ENCODE measurements around the gene SDF4.

The SDF4 gene

DNA sequence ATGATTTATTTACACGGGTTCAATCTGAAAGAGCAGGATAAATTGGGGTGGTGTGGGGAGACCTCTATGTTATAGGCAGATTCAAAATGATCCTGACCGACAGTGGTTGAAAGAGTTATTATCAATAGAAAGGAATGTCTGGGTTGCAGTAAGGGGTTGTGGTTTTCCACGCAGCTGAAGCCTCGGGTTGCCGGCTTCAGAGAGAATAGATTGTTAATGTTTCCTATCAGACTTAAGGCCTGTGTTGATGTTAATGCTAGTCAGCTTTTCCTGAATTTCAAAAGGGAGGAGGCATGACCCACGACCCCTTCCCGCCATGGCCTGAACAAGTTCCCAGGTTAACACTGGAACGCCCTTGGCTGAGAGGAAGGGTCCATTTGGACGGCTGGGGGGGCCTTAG is 44.0 kb upstream of the SDF4 start:
- Histone ChIP-seq H3K27ac (ENCODE audit: poor library complexity, severe bottlenecking) (no peak overlapping the region), H3K4me1 (ENCODE audit: insufficient read depth, poor library complexity, severe bottlenecking) (peaks cover 8% of the 10 kb centered on the region), H3K4me3 (ENCODE audit: severe bottlenecking) (no peak overlapping the region), H3K27me3 (ENCODE audit: insufficient read depth, poor library complexity, severe bottlenecking) (no peaks in the 10 kb centered on the region), H3K9me3 (ENCODE audit: severe bottlenecking) (no peaks in the 10 kb centered on the region), H3K36me3 (ENCODE audit: low read depth) (peaks cover 9% of the 10 kb centered on the region)
- ATAC-seq (ENCODE audit: low read depth), result no peak
- TF ChIP-seq, protein P1, sequence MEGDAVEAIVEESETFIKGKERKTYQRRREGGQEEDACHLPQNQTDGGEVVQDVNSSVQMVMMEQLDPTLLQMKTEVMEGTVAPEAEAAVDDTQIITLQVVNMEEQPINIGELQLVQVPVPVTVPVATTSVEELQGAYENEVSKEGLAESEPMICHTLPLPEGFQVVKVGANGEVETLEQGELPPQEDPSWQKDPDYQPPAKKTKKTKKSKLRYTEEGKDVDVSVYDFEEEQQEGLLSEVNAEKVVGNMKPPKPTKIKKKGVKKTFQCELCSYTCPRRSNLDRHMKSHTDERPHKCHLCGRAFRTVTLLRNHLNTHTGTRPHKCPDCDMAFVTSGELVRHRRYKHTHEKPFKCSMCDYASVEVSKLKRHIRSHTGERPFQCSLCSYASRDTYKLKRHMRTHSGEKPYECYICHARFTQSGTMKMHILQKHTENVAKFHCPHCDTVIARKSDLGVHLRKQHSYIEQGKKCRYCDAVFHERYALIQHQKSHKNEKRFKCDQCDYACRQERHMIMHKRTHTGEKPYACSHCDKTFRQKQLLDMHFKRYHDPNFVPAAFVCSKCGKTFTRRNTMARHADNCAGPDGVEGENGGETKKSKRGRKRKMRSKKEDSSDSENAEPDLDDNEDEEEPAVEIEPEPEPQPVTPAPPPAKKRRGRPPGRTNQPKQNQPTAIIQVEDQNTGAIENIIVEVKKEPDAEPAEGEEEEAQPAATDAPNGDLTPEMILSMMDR (IDR thresholded peaks at IDR 0.05; ENCODE audit: poor library complexity, severe bottlenecking), result no peak
- DNase-seq (ENCODE audit: low spot score), result no peak

DNA sequence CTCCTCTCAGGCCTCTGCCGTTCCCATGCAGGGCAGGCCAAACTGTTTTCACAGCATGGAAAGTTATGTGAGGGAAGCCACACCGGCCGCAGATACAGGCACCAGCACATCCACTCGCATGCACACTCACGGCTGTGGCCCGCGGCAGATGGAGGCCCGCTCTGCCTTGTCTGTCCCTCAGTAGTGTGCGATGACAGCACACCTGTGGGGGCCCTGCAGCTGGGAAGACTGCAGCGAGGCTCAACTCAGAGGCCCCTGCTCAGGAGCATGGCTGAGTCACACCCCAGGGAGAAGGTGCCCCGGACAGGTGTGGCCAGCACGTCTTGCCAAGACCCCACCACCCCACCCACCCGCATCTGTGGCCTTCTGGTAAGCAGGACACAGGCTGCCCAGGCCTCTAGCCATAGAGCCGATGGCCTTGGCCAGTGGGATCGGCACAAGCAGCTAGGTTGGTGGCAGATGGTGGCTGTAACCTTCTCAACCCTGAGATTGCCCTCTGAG is 43.2 kb upstream of the SDF4 start:
- TF ChIP-seq, protein P1 (IDR thresholded peaks at IDR 0.05; ENCODE audit: poor library complexity, severe bottlenecking), result no peak
- ATAC-seq (ENCODE audit: low read depth) (no peak), DNase-seq (ENCODE audit: low spot score) (peak; percentile 53)
- peaks cover 11% of the 10 kb centered on the region for H3K36me3 ChIP-seq (ENCODE audit: low read depth)
- no peaks in the 10 kb centered on the region for H3K27me3 ChIP-seq (ENCODE audit: insufficient read depth, poor library complexity, severe bottlenecking)
- H3K9me3 ChIP-seq (ENCODE audit: severe bottlenecking), result no peaks in the 10 kb centered on the region
- H3K4me1 ChIP-seq (ENCODE audit: insufficient read depth, poor library complexity, severe bottlenecking), result peaks cover 8% of the 10 kb centered on the region
- no peak overlapping the region for H3K4me3 ChIP-seq (ENCODE audit: severe bottlenecking)
- H3K27ac ChIP-seq (ENCODE audit: poor library complexity, severe bottlenecking), result no peak overlapping the region

DNA sequence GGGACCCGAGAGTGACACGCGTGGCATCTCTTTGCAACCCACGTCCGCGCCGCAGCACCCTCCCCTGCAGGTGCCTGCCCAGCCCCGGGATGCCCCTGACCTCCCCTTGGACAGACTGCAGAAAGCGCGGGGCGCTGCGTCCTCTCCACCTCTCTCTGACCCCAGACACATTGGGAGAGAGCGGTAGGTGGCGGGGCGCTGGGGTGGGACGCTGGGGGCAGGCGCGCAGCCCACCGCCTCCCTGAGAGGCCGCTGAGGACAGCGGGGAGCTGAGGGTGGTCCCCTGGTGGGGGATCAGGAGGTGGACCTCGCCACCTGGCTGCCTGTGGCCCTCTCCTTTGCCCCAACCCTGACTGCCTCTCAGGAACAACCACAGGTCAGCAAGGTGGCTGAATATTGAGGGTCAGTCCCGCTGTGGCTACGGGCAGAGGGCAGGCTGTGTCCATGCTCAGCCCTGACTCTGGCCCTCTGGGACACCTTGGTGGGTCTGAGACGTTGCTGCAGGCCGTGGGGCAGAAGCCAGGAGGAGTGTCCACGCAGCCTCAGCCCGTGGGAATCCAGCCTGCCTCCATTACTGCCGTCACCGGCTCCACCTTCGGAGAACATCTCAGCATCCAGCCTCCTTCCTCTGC is 42.6 kb upstream of the SDF4 start:
- H3K4me3 ChIP-seq (ENCODE audit: severe bottlenecking), result peak overlapping the region; percentile 95

DNA sequence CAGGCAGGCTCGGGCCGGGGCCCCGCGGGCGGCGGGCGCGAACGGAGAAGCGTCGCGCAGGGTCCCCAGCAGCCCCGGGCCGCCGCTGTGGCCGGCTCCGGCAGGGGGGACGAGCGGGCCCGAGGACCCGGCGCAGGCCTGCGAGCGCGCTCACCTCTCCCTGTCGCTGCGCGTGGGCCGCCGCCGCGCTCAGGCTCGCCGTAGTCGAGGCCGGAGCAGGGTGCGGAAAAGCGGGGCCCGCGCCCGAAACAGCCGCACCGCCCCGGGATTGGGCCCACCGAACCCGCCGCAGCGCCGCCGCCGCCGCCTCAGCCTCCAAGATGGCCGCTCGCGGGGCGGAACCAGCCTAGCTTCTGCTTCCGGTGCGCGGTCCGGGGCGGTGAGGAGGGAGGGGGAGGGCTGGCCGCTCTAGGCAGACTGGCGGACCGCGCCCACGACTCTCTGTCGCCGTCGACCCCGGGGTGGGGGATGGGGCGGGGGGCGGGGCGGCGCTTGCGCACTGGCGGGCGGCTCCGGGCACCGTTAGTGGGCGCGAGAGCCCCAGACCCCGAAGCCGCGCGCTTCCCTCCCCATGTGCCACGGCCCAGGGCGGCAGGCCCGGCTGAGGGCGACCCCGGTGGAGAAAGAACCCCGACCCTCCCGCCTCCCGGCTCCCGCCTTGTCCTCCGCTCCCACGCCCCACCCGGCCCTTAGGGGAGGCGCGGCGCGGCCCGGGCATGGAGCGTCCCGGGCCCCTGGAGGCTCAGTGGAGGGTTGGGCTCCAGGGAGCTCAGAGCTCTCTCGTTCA is 41.9 kb upstream of the SDF4 start, which contains the start of gene UBE2J2:
Gene UBE2J2 (minus strand): TSS at position 343 of the 787 bp plus-strand sequence. CDS start 5,862 bp downstream, outside the sequence.
- ATAC-seq (ENCODE audit: low read depth) (peak; percentile 86), DNase-seq (ENCODE audit: low spot score) (peak; percentile 92)
- H3K36me3 ChIP-seq (ENCODE audit: low read depth), result peaks cover 16% of the 10 kb centered on the region
- H3K4me1 ChIP-seq (ENCODE audit: insufficient read depth, poor library complexity, severe bottlenecking), result peaks cover 8% of the 10 kb centered on the region
- H3K27ac ChIP-seq (ENCODE audit: poor library complexity, severe bottlenecking), result peak within 1 kb of the TSS; percentile 66
- peak within 1 kb of the TSS; percentile 95 for H3K4me3 ChIP-seq (ENCODE audit: severe bottlenecking)
- TF ChIP-seq, protein P1 (IDR thresholded peaks at IDR 0.05; ENCODE audit: poor library complexity, severe bottlenecking), result no peak
- no peaks in the 10 kb centered on the region for H3K9me3 ChIP-seq (ENCODE audit: severe bottlenecking)
- H3K27me3 ChIP-seq (ENCODE audit: insufficient read depth, poor library complexity, severe bottlenecking), result no peaks in the 10 kb centered on the region

More for the DNA sequence above, 42.6 kb upstream of the SDF4 start:
- Histone ChIP-seq H3K36me3 (ENCODE audit: low read depth) (peaks cover 16% of the 10 kb centered on the region), H3K27me3 (ENCODE audit: insufficient read depth, poor library complexity, severe bottlenecking) (no peaks in the 10 kb centered on the region), H3K4me1 (ENCODE audit: insufficient read depth, poor library complexity, severe bottlenecking) (peaks cover 8% of the 10 kb centered on the region), H3K27ac (ENCODE audit: poor library complexity, severe bottlenecking) (peak overlapping the region; percentile 66), H3K9me3 (ENCODE audit: severe bottlenecking) (no peaks in the 10 kb centered on the region)
- ATAC-seq (ENCODE audit: low read depth) (peak; percentile 10), DNase-seq (ENCODE audit: low spot score) (peak; percentile 55)
- TF ChIP-seq, protein P1 (IDR thresholded peaks at IDR 0.05; ENCODE audit: poor library complexity, severe bottlenecking), result no peak
